ENCODE data around the gene PFDN5. TPM values are rescaled to one million over a fixed set of nuclear protein-coding genes. Genes with fewer than 3 reads are reported as not detected.

The PFDN5 gene
- total RNA-seq, 4 donors from 2014 or later: 223 to 578 (median 263) TPM

GRCh38 chr12:53298164-53298563 lies 2.8 kb downstream of the PFDN5 start:
- H3K9me3 ChIP-seq: no peaks in the 10 kb centered on the region
- peaks cover 0 to 54% (median 21%) of the 10 kb centered on the region in 4 donors for H3K4me1 ChIP-seq
- no peak for TF ChIP-seq POLR2A (IDR thresholded peaks at IDR 0.05)
- no peak for TF ChIP-seq CTCF (IDR thresholded peaks at IDR 0.05)
- H3K27me3 ChIP-seq: no peaks in the 10 kb centered on the region
- peaks cover 0 to 21% (median 0%) of the 10 kb centered on the region in 3 donors for H3K36me3 ChIP-seq
- DNase-seq: no peak
- H3K4me3 ChIP-seq: no peak overlapping the region
- H3K27ac ChIP-seq: peak overlapping the region in 2 of 4 donors; percentile 17 to 33

- H3K4me1 ChIP-seq: peaks cover 0 to 54% (median 21%) of the 10 kb centered on the region in 4 donors
- H3K36me3 ChIP-seq: peaks cover 0 to 26% (median 0%) of the 10 kb centered on the region in 3 donors
- TF ChIP-seq POLR2A (IDR thresholded peaks at IDR 0.05): no peak
- TF ChIP-seq CTCF (IDR thresholded peaks at IDR 0.05): peak in 1 of 6 experiments; percentile 2
- DNase-seq: no peak
- H3K27me3 ChIP-seq: no peaks in the 10 kb centered on the region
- H3K4me3 ChIP-seq: peak overlapping the region in 3 of 4 donors; percentile 74 to 85 (median 74)
- peak overlapping the region; percentile 53 to 87 (median 62) for H3K27ac ChIP-seq
- no peaks in the 10 kb centered on the region for H3K9me3 ChIP-seq
Measured at GRCh38 chr12:53299101-53299453, 3.7 kb downstream of the PFDN5 start.

GRCh38 chr12:53299454-53300180 lies 4.3 kb downstream of the PFDN5 start, which contains the start of gene MYG1:
MYG1 (plus strand) TSS chr12:53299695; CDS start chr12:53299738, 43 bp downstream.
- H3K9me3 ChIP-seq: no peaks in the 10 kb centered on the region
- peaks cover 0 to 54% (median 21%) of the 10 kb centered on the region in 4 donors for H3K4me1 ChIP-seq
- TF ChIP-seq POLR2A (IDR thresholded peaks at IDR 0.05): peak; percentile 53 to 65
- TF ChIP-seq CTCF (IDR thresholded peaks at IDR 0.05): peak; percentile 9 to 51 (median 30)
- peak; percentile 85 to 95 (median 93) for DNase-seq
- H3K4me3 ChIP-seq: peak within 1 kb of the TSS; percentile 74 to 85 (median 75)
- H3K27ac ChIP-seq: peak within 1 kb of the TSS; percentile 53 to 87 (median 62)
- H3K27me3 ChIP-seq: no peaks in the 10 kb centered on the region
- H3K36me3 ChIP-seq: peaks cover 0 to 30% (median 0%) of the 10 kb centered on the region in 3 donors

GRCh38 chr12:53300187-53300586 lies 4.8 kb downstream of the PFDN5 start:
- TF ChIP-seq POLR2A (IDR thresholded peaks at IDR 0.05) (no peak), CTCF (IDR thresholded peaks at IDR 0.05) (no peak)
- no peaks in the 10 kb centered on the region for H3K9me3 ChIP-seq
- peaks cover 0 to 54% (median 18%) of the 10 kb centered on the region in 4 donors for H3K4me1 ChIP-seq
- peak overlapping the region; percentile 74 to 85 (median 75) for H3K4me3 ChIP-seq
- no peak for DNase-seq
- peaks cover 0 to 31% (median 0%) of the 10 kb centered on the region in 3 donors for H3K36me3 ChIP-seq
- H3K27ac ChIP-seq: peak overlapping the region; percentile 53 to 87 (median 62)
- no peaks in the 10 kb centered on the region for H3K27me3 ChIP-seq

- no peak for TF ChIP-seq POLR2A (IDR thresholded peaks at IDR 0.05)
- no peak for TF ChIP-seq CTCF (IDR thresholded peaks at IDR 0.05)
- Histone ChIP-seq H3K9me3 (no peaks in the 10 kb centered on the region), H3K27ac (no peak overlapping the region), H3K36me3 (peaks cover 0 to 54% (median 0%) of the 10 kb centered on the region in 3 donors), H3K4me1 (peaks cover 0 to 36% (median 15%) of the 10 kb centered on the region in 4 donors), H3K27me3 (no peaks in the 10 kb centered on the region), H3K4me3 (no peak overlapping the region)
- no peak for DNase-seq
Measured at GRCh38 chr12:53302903-53303302, 7.6 kb downstream of the PFDN5 start.

Data from Peyer's patch (tissue), 4 donors.